ENCODE data around the gene EGFLAM.
"Not testable (repeated sequence)": the region's sequence is repeated elsewhere in the genome, so short reads cannot be mapped to it uniquely, and the experiment has no call there.

The EGFLAM gene

DNA sequence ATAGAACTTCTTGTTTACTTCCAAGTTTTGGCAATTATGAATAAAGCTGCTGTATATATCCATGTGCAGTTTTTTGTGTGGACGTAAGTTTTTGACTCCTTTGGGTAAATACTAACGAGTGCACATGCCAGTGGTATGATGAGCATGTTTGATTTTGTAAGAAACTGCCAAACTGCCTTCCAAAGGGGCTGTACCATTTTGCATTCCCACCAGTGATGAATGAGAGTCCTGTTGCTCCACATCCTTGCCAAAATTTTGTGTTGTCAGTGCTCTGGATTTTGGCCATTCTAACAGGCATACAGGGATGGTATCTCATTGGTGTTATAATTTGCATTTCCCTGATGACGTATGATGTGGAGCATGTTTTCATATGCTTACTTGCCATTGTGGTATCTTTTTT, 73.5 kb downstream of the EGFLAM start:
- Histone ChIP-seq H3K4me3 (ENCODE audit: low read length) (no peak overlapping the region), H3K36me3 (ENCODE audit: control insufficient read depth, insufficient read depth, low read length, severe bottlenecking) (no peaks in the 10 kb centered on the region), H3K27me3 (replicated peaks; ENCODE audit: control insufficient read depth, insufficient read depth, low read length) (no peaks in the 10 kb centered on the region), H3K4me1 (ENCODE audit: control insufficient read depth, insufficient read depth, low read length) (no peaks in the 10 kb centered on the region), H3K9ac (ENCODE audit: low read length) (no peak overlapping the region), H3K9me3 (ENCODE audit: control insufficient read depth, low read length) (no peaks in the 10 kb centered on the region)
- no peak for DNase-seq (ENCODE audit: low read depth)

DNA sequence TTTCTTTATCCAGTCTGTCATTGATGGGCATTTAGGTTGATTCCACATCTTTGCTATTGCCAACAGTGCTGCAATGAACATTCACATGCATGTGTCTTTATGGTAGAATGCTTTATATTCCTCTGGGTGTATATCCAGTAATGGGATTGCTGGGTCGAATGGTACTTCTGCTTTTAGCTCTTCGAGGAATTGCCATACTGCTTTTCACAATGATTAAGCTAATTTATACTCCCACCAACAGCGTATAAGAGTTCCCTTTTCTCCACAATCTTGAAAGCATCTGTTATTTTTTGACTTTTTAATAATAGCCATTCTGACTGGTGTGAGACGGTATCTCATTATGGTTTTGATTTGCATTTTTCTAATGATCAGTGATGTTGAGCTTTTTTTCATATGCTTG, 74.8 kb downstream of the EGFLAM start:
- H3K27me3 ChIP-seq (replicated peaks; ENCODE audit: control insufficient read depth, insufficient read depth, low read length), result not testable (repeated sequence)

DNA sequence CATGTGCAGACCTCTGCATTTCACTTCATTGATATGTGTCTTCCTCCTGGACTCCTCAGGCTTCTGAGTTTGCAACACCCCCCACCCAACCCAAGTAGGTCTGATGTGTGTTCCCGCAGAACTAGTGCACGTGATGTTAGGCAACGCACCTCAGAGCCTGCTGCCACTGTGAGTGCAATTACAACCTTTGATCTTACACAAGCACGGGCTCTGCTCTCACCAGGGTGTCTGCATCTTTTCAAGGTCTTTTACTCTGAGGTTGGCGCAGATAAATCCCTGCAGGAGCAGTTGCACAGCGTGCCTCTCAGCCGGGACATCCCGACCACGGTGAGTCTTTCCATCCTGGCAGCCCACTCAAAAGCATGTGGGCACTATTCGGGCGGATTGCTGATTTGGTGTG, 80.1 kb downstream of the EGFLAM start:
- H3K36me3 ChIP-seq (ENCODE audit: control insufficient read depth, insufficient read depth, low read length, severe bottlenecking), result no peaks in the 10 kb centered on the region
- H3K27me3 ChIP-seq (replicated peaks; ENCODE audit: control insufficient read depth, insufficient read depth, low read length), result peaks cover 39% of the 10 kb centered on the region
- H3K4me3 ChIP-seq (ENCODE audit: low read length), result no peak overlapping the region
- no peak overlapping the region for H3K9ac ChIP-seq (ENCODE audit: low read length)
- peaks cover 7% of the 10 kb centered on the region for H3K4me1 ChIP-seq (ENCODE audit: control insufficient read depth, insufficient read depth, low read length)
- no peak for DNase-seq (ENCODE audit: low read depth)
- no peaks in the 10 kb centered on the region for H3K9me3 ChIP-seq (ENCODE audit: control insufficient read depth, low read length)

More for the DNA sequence above, 74.8 kb downstream of the EGFLAM start:
- H3K4me3 ChIP-seq (ENCODE audit: low read length); H3K4me1 ChIP-seq (ENCODE audit: control insufficient read depth, insufficient read depth, low read length); H3K9ac ChIP-seq (ENCODE audit: low read length); H3K9me3 ChIP-seq (ENCODE audit: control insufficient read depth, low read length); H3K36me3 ChIP-seq (ENCODE audit: control insufficient read depth, insufficient read depth, low read length, severe bottlenecking); DNase-seq (ENCODE audit: low read depth): not testable (repeated sequence)

DNA sequence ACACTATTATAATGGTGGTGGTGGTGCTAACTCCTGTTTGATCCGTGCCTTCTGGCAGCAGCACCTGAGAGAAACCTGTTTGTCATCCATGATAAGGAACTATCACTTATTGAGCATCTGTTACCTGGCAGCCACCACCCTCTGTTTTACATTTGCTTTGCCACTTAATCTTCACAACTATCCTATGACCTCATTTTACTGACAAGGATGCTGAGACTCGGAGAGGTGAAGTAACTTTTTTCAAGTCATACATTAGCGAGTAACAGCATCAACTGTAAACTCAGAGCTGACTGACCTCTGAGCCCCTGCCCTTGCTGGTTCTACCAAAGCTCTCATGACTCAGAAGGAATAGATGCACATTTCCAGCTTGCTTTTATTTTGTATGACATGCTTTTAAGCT, 81.1 kb downstream of the EGFLAM start:
- no peak overlapping the region for H3K9ac ChIP-seq (ENCODE audit: low read length)
- no peak overlapping the region for H3K4me3 ChIP-seq (ENCODE audit: low read length)
- no peaks in the 10 kb centered on the region for H3K9me3 ChIP-seq (ENCODE audit: control insufficient read depth, low read length)
- no peak for DNase-seq (ENCODE audit: low read depth)
- peaks cover 42% of the 10 kb centered on the region for H3K27me3 ChIP-seq (replicated peaks; ENCODE audit: control insufficient read depth, insufficient read depth, low read length)
- no peaks in the 10 kb centered on the region for H3K36me3 ChIP-seq (ENCODE audit: control insufficient read depth, insufficient read depth, low read length, severe bottlenecking)
- H3K4me1 ChIP-seq (ENCODE audit: control insufficient read depth, insufficient read depth, low read length), result peaks cover 7% of the 10 kb centered on the region

GRCh38 chr5:38341056-38341455, 82.7 kb downstream of the EGFLAM start:
- peaks cover 50% of the 10 kb centered on the region for H3K27me3 ChIP-seq (replicated peaks; ENCODE audit: control insufficient read depth, insufficient read depth, low read length)

DNA sequence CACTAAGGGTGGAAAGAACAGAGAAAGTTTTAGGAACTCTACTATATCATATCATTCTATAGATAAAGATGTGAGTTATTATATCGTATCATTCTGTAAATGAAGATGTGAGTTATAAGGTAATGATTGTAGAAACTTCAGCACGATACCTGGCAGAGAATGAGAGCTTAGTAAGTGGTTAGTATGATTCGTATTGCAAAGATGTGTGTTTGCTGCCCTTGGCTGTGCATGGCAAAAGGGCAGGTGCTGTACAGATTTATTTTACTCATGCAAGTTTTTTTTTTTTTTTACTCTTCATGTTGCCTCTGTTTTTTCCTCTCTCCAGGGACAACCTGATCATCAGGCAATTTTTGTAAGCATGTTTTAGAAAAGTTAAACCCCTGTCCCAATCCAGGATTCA, 83.3 kb downstream of the EGFLAM start:
- H3K9ac ChIP-seq (ENCODE audit: low read length), result no peak overlapping the region
- H3K36me3 ChIP-seq (ENCODE audit: control insufficient read depth, insufficient read depth, low read length, severe bottlenecking), result no peaks in the 10 kb centered on the region
- H3K27me3 ChIP-seq (replicated peaks; ENCODE audit: control insufficient read depth, insufficient read depth, low read length), result peaks cover 50% of the 10 kb centered on the region
- no peak overlapping the region for H3K4me3 ChIP-seq (ENCODE audit: low read length)
- H3K4me1 ChIP-seq (ENCODE audit: control insufficient read depth, insufficient read depth, low read length), result peaks cover 7% of the 10 kb centered on the region
- H3K9me3 ChIP-seq (ENCODE audit: control insufficient read depth, low read length), result no peaks in the 10 kb centered on the region
- DNase-seq (ENCODE audit: low read depth), result no peak

More at GRCh38 chr5:38341056-38341455, 82.7 kb downstream of the EGFLAM start:
- Histone ChIP-seq H3K36me3 (ENCODE audit: control insufficient read depth, insufficient read depth, low read length, severe bottlenecking) (no peaks in the 10 kb centered on the region), H3K9ac (ENCODE audit: low read length) (no peak overlapping the region), H3K4me1 (ENCODE audit: control insufficient read depth, insufficient read depth, low read length) (peaks cover 7% of the 10 kb centered on the region), H3K4me3 (ENCODE audit: low read length) (no peak overlapping the region), H3K9me3 (ENCODE audit: control insufficient read depth, low read length) (no peaks in the 10 kb centered on the region)
- DNase-seq (ENCODE audit: low read depth), result no peak

GRCh38 chr5:38342261-38342660, 83.9 kb downstream of the EGFLAM start:
- H3K9ac ChIP-seq (ENCODE audit: low read length), result no peak overlapping the region
- H3K9me3 ChIP-seq (ENCODE audit: control insufficient read depth, low read length), result no peaks in the 10 kb centered on the region
- no peak overlapping the region for H3K4me3 ChIP-seq (ENCODE audit: low read length)
- DNase-seq (ENCODE audit: low read depth), result no peak
- H3K36me3 ChIP-seq (ENCODE audit: control insufficient read depth, insufficient read depth, low read length, severe bottlenecking), result no peaks in the 10 kb centered on the region
- H3K4me1 ChIP-seq (ENCODE audit: control insufficient read depth, insufficient read depth, low read length), result peaks cover 7% of the 10 kb centered on the region
- peaks cover 48% of the 10 kb centered on the region for H3K27me3 ChIP-seq (replicated peaks; ENCODE audit: control insufficient read depth, insufficient read depth, low read length)

DNA sequence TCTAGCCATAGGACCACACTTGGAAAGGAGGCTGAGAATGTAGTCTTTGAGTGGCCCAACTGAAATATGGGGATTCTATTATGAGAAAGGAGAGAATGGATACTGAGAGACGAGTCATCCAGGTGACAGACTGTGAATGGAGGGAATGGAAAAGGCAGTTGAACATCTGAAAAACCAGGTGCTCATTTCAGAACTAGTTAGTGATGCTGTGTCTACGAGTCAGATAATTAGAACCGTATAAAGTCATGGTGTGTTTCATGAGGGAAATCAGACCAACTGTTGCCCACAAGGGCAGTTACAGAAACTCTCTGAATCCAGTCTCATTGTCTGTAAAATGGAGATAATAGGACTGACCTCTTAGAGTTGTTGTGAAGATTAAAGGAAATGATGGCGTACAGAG, 86.5 kb downstream of the EGFLAM start:
- H3K27me3 ChIP-seq (replicated peaks; ENCODE audit: control insufficient read depth, insufficient read depth, low read length), result peaks cover 30% of the 10 kb centered on the region
- H3K9me3 ChIP-seq (ENCODE audit: control insufficient read depth, low read length), result no peaks in the 10 kb centered on the region
- no peak overlapping the region for H3K9ac ChIP-seq (ENCODE audit: low read length)
- DNase-seq (ENCODE audit: low read depth), result no peak
- H3K36me3 ChIP-seq (ENCODE audit: control insufficient read depth, insufficient read depth, low read length, severe bottlenecking), result no peaks in the 10 kb centered on the region
- no peaks in the 10 kb centered on the region for H3K4me1 ChIP-seq (ENCODE audit: control insufficient read depth, insufficient read depth, low read length)
- no peak overlapping the region for H3K4me3 ChIP-seq (ENCODE audit: low read length)

DNA sequence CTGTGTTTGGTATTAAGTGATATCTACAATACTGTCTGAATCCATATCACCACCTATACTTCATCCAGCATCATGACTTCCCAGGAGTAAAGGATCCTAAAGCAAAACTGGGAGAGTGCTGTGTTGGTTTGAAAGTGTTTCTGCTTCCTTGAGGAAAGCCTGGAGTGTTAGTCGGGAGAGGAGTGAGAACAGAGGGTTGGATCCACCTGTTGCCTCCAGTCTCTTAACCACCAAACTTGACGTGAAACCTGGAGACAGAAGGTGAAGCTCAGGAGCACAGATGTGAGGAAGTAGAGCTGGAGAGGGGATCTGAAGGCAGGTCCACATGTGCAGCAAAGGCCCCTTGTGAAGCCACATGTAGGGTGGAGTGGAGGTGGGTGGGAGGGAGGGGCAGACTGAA, 88.2 kb downstream of the EGFLAM start:
- H3K4me1 ChIP-seq (ENCODE audit: control insufficient read depth, insufficient read depth, low read length), result no peaks in the 10 kb centered on the region
- H3K4me3 ChIP-seq (ENCODE audit: low read length), result no peak overlapping the region
- no peaks in the 10 kb centered on the region for H3K36me3 ChIP-seq (ENCODE audit: control insufficient read depth, insufficient read depth, low read length, severe bottlenecking)
- H3K27me3 ChIP-seq (replicated peaks; ENCODE audit: control insufficient read depth, insufficient read depth, low read length), result peaks cover 26% of the 10 kb centered on the region
- H3K9me3 ChIP-seq (ENCODE audit: control insufficient read depth, low read length), result no peaks in the 10 kb centered on the region
- no peak overlapping the region for H3K9ac ChIP-seq (ENCODE audit: low read length)
- DNase-seq (ENCODE audit: low read depth), result no peak

GRCh38 chr5:38347040-38347763, 88.8 kb downstream of the EGFLAM start:
- no peaks in the 10 kb centered on the region for H3K9me3 ChIP-seq (ENCODE audit: control insufficient read depth, low read length)
- H3K36me3 ChIP-seq (ENCODE audit: control insufficient read depth, insufficient read depth, low read length, severe bottlenecking), result no peaks in the 10 kb centered on the region

GRCh38 chr5:38347896-38348295, 89.5 kb downstream of the EGFLAM start:
- Histone ChIP-seq H3K9ac (ENCODE audit: low read length) (no peak overlapping the region), H3K4me3 (ENCODE audit: low read length) (no peak overlapping the region), H3K36me3 (ENCODE audit: control insufficient read depth, insufficient read depth, low read length, severe bottlenecking) (no peaks in the 10 kb centered on the region)

More at GRCh38 chr5:38347040-38347763, 88.8 kb downstream of the EGFLAM start:
- Histone ChIP-seq H3K4me1 (ENCODE audit: control insufficient read depth, insufficient read depth, low read length) (no peaks in the 10 kb centered on the region), H3K9ac (ENCODE audit: low read length) (no peak overlapping the region), H3K4me3 (ENCODE audit: low read length) (no peak overlapping the region), H3K27me3 (replicated peaks; ENCODE audit: control insufficient read depth, insufficient read depth, low read length) (peaks cover 26% of the 10 kb centered on the region)
- DNase-seq (ENCODE audit: low read depth), result no peak

More at GRCh38 chr5:38347896-38348295, 89.5 kb downstream of the EGFLAM start:
- H3K9me3 ChIP-seq (ENCODE audit: control insufficient read depth, low read length), result no peaks in the 10 kb centered on the region
- no peak for DNase-seq (ENCODE audit: low read depth)
- H3K4me1 ChIP-seq (ENCODE audit: control insufficient read depth, insufficient read depth, low read length), result no peaks in the 10 kb centered on the region
- H3K27me3 ChIP-seq (replicated peaks; ENCODE audit: control insufficient read depth, insufficient read depth, low read length), result peaks cover 23% of the 10 kb centered on the region
